ENCODE measurements around the gene LYG1.

DNA sequence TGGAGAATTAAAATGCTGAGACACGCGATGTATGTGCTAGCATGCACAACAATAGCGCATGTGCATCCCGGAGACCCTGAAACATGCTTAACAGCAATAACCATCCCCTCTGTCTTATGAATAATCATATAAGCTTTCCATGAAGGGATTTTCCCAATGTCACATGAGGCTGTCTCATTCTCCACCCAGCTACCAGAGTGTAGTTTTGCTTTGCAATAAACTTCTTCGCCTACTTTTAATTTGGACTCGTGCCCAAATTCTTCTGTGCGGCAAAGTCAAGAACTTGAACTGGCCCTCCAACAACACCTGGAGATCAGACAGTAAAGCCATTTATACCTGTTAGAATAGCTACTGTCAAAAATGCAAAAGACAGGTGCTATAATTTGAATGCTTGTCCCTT lies 15.5 kb downstream of the LYG1 start:
- TF ChIP-seq POLR2A (IDR thresholded peaks at IDR 0.05): no peak
- TF ChIP-seq, protein P1, sequence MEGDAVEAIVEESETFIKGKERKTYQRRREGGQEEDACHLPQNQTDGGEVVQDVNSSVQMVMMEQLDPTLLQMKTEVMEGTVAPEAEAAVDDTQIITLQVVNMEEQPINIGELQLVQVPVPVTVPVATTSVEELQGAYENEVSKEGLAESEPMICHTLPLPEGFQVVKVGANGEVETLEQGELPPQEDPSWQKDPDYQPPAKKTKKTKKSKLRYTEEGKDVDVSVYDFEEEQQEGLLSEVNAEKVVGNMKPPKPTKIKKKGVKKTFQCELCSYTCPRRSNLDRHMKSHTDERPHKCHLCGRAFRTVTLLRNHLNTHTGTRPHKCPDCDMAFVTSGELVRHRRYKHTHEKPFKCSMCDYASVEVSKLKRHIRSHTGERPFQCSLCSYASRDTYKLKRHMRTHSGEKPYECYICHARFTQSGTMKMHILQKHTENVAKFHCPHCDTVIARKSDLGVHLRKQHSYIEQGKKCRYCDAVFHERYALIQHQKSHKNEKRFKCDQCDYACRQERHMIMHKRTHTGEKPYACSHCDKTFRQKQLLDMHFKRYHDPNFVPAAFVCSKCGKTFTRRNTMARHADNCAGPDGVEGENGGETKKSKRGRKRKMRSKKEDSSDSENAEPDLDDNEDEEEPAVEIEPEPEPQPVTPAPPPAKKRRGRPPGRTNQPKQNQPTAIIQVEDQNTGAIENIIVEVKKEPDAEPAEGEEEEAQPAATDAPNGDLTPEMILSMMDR (IDR thresholded peaks at IDR 0.05): no peak

All from Peyer's patch (tissue), 4 donors.